Sigmoid colon (tissue), 7 donors: Measurements from ENCODE around the gene MRTFA. TPM values are rescaled to one million over a fixed set of nuclear protein-coding genes. Genes with fewer than 3 reads are reported as not detected.

Experiments used
- DNase-seq: peaks from one replicate; pipeline ENCODE4 v3.0.0-alpha.2; 2019
- H3K27ac ChIP-seq, 4 donors: fragments of 200-600 bp; sonication (generic); one replicate each; pipeline ENCODE4 v1.5.1; 2016 to 2019; ENCODE audit warnings: mild to moderate bottlenecking in 1 of 4
- H3K27me3 ChIP-seq, 3 donors: fragments of 200-600 bp; sonication (generic); one replicate each; pipeline ENCODE4 v1.5.1; 2019; ENCODE audit warnings: mild to moderate bottlenecking in 1 of 3
- H3K36me3 ChIP-seq, 4 donors: fragments of 200-600 bp; sonication (generic); one replicate each; pipeline ENCODE4 v1.5.1; 2016 to 2019
- H3K4me1 ChIP-seq, 4 donors: fragments of 200-600 bp; sonication (generic); one replicate each; pipeline ENCODE4 v1.5.1; 2017 to 2019
- H3K4me3 ChIP-seq, 4 donors: fragments of 200-600 bp; sonication (generic); one replicate each; pipeline ENCODE4 v1.5.1; 2017 to 2019; ENCODE audit warnings: mild to moderate bottlenecking in 2 of 4, moderate library complexity in 1 of 4
- H3K9me3 ChIP-seq, 4 donors: fragments of 200-600 bp in 3 of 4; sonication (generic) in 3 of 4; one replicate each; pipeline versions ENCODE4 v1.5.1 to v1.6.1; 2013 to 2019
- CTCF ChIP-seq, 4 experiments: fragments of 450-650 bp in 3 of 4; fragments of 200-600 bp in 1 of 4; IDR thresholded peaks; one replicate each; pipeline ENCODE4 v1.5.1; 2016 to 2019; ENCODE audit warnings: antibody characterized with exemption in 4 of 4, mild to moderate bottlenecking in 3 of 4, moderate library complexity in 2 of 4
- EP300 ChIP-seq, 4 donors: sonication (generic); formaldehyde crosslinking; IDR thresholded peaks; one replicate each; pipeline ENCODE4 v1.6.1; 2017; ENCODE audit warnings: antibody characterized with exemption in 4 of 4
- POLR2A ChIP-seq, 2 donors: fragments of 450-650 bp; IDR thresholded peaks; one replicate each; pipeline ENCODE4 v1.6.1; 2016; ENCODE audit warnings: antibody characterized with exemption in 2 of 2, mild to moderate bottlenecking in 2 of 2, moderate library complexity in 2 of 2
- POLR2AphosphoS5 ChIP-seq, 4 donors: sonication (generic); formaldehyde crosslinking; IDR thresholded peaks; one replicate each; pipeline ENCODE4 v1.6.1; 2017; ENCODE audit warnings: antibody characterized with exemption in 4 of 4
- WGBS, 2 donors: extraction: QIAGEN DNeasy Blood & Tissue Kit; methylation state at CpG; one replicate each; pipeline ENCODE4 v1.1.7; 2013; 5-methylcytosine and 5-hydroxymethylcytosine counted together
- intact Hi-C: fragments of 100-400 bp; cut with DNase I; formaldehyde crosslinking; loops from one replicate; pipeline ENCODE4 v1.15.1; 2023
- polyA plus RNA-seq, 3 donors: library from polyadenylated mRNA; stranded (reverse); fragments of 200-250 nt; gene quantifications; one replicate each; pipeline ENCODE4 v1.2.3, GENCODE V29; 2013
- total RNA-seq, 4 donors: library from RNA; depleted of rRNA; stranded (reverse); fragments of >200 nt; gene quantifications; one replicate each; pipeline ENCODE4 v1.1.0, GENCODE V29; 2016
- donor health status: healthy with polysubstance abuse.
- donor health status: Bipolar disorder and iron deficiency.
- donor health status: healthy.

The MRTFA gene
- total and polyA plus RNA-seq, 7 donors = 10.8 to 104 (median 29.2) TPM

GRCh38 chr22:40421941-40422340, 214.6 kb downstream of the MRTFA start:
- TF ChIP-seq POLR2A (IDR thresholded peaks at IDR 0.05) (no peak), CTCF (IDR thresholded peaks at IDR 0.05) (no peak), EP300 (IDR thresholded peaks at IDR 0.05) (no peak), POLR2AphosphoS5 (IDR thresholded peaks at IDR 0.05) (no peak)
- peaks cover 36 to 97% (median 54%) of the 10 kb centered on the region in 4 donors for H3K36me3 ChIP-seq
- no peaks in the 10 kb centered on the region for H3K9me3 ChIP-seq
- intact Hi-C loops = no loop called here
- WGBS, 2 donors = 95 to 97% methylated on average over 1 of the region's 1 CpG
- no peak overlapping the region for H3K4me3 ChIP-seq
- no peak for DNase-seq
- H3K27me3 ChIP-seq = no peaks in the 10 kb centered on the region
- no peak overlapping the region for H3K27ac ChIP-seq
- H3K4me1 ChIP-seq = peaks cover 0 to 6% (median 0%) of the 10 kb centered on the region in 4 donors

- intact Hi-C loops = no loop called here
- peaks cover 0 to 2% (median 0%) of the 10 kb centered on the region in 4 donors for H3K4me1 ChIP-seq
- no peak overlapping the region for H3K4me3 ChIP-seq
- WGBS, 2 donors = 92 to 97% methylated on average over 4 of the region's 4 CpGs
- H3K27me3 ChIP-seq = no peaks in the 10 kb centered on the region
- no peak for TF ChIP-seq CTCF (IDR thresholded peaks at IDR 0.05)
- no peak for TF ChIP-seq POLR2A (IDR thresholded peaks at IDR 0.05)
- TF ChIP-seq EP300 (IDR thresholded peaks at IDR 0.05) = no peak
- TF ChIP-seq POLR2AphosphoS5 (IDR thresholded peaks at IDR 0.05) = no peak
- peaks cover 36 to 97% (median 57%) of the 10 kb centered on the region in 4 donors for H3K36me3 ChIP-seq
- no peak for DNase-seq
- H3K9me3 ChIP-seq = no peaks in the 10 kb centered on the region
- no peak overlapping the region for H3K27ac ChIP-seq
Observed at GRCh38 chr22:40421082-40421350, 215.5 kb downstream of the MRTFA start.

GRCh38 chr22:40420341-40421081, 216.0 kb downstream of the MRTFA start:
- DNase-seq = no peak
- no peaks in the 10 kb centered on the region for H3K9me3 ChIP-seq
- H3K36me3 ChIP-seq = peaks cover 36 to 92% (median 57%) of the 10 kb centered on the region in 4 donors
- intact Hi-C loops = no loop called here
- TF ChIP-seq POLR2A (IDR thresholded peaks at IDR 0.05) = no peak
- no peak for TF ChIP-seq EP300 (IDR thresholded peaks at IDR 0.05)
- TF ChIP-seq POLR2AphosphoS5 (IDR thresholded peaks at IDR 0.05) = no peak
- TF ChIP-seq CTCF (IDR thresholded peaks at IDR 0.05) = no peak
- no peaks in the 10 kb centered on the region for H3K27me3 ChIP-seq
- WGBS, 2 donors = 96% methylated on average over 18 of the region's 18 CpGs
- no peak overlapping the region for H3K4me3 ChIP-seq
- H3K27ac ChIP-seq = no peak overlapping the region
- H3K4me1 ChIP-seq = peaks cover 0 to 4% (median 2%) of the 10 kb centered on the region in 4 donors

GRCh38 chr22:40419718-40420117, 216.8 kb downstream of the MRTFA start:
- Histone ChIP-seq H3K36me3 (peaks cover 31 to 84% (median 56%) of the 10 kb centered on the region in 4 donors), H3K9me3 (no peaks in the 10 kb centered on the region), H3K27ac (no peak overlapping the region), H3K4me1 (peaks cover 0 to 11% (median 6%) of the 10 kb centered on the region in 4 donors), H3K4me3 (no peak overlapping the region), H3K27me3 (no peaks in the 10 kb centered on the region)
- TF ChIP-seq POLR2AphosphoS5 (IDR thresholded peaks at IDR 0.05) (no peak), POLR2A (IDR thresholded peaks at IDR 0.05) (no peak), CTCF (IDR thresholded peaks at IDR 0.05) (no peak), EP300 (IDR thresholded peaks at IDR 0.05) (no peak)
- 95 to 96% methylated on average over 8 of the region's 8 CpGs for WGBS, 2 donors
- no peak for DNase-seq
- intact Hi-C loops = no loop called here
